HG03095 (cell line): ENCODE measurements around the gene DPM2.

Experiments used
- ATAC-seq: cut with Tn5 transposase; IDR thresholded peaks from one replicate; pipeline ENCODE4 v1.9.1; 2021; ENCODE audit warnings: moderate library complexity; ENCODE audit not compliant: unreplicated experiment

The DPM2 gene

DNA sequence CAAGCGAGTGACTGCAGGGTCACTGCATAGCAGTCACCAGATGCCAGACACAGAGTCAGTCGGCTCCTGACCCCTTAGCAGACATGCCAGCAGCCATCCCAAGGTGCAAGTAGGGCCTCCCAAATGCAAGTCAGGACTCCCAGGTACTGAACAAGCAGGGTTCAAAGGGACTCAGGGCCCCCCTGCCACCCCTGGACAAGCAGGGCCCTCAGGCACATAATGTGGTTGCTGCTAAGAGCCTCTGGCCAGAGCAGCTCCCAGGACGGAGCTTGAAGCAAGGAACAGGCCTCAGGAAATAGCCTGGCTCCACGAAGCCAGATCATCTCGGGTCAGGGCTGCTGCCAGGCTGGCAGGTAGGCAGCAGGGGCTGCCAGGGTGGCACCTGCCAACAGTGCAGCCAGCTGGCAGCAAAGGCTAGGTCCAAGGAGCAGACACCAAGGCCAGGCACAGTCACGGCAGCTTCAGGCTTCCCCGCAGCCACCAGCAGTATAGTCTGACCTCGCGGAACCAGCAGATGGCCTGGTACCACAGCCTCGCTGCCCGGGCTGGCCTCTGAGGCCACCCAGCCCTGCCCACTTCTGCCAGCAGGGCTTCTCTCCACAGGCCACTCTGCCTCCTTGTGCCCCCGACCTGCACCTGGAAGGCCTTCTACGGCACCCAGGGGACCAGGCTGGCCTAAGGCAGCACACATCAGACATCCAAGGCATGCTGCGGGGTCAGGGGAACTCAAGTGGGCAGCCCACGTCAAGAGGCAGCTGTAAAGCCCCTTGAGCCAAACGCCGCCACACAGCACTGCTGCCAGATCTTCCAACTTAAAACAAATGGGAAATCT lies 35.7 kb upstream of the DPM2 start:
- no peak for ATAC-seq

DNA sequence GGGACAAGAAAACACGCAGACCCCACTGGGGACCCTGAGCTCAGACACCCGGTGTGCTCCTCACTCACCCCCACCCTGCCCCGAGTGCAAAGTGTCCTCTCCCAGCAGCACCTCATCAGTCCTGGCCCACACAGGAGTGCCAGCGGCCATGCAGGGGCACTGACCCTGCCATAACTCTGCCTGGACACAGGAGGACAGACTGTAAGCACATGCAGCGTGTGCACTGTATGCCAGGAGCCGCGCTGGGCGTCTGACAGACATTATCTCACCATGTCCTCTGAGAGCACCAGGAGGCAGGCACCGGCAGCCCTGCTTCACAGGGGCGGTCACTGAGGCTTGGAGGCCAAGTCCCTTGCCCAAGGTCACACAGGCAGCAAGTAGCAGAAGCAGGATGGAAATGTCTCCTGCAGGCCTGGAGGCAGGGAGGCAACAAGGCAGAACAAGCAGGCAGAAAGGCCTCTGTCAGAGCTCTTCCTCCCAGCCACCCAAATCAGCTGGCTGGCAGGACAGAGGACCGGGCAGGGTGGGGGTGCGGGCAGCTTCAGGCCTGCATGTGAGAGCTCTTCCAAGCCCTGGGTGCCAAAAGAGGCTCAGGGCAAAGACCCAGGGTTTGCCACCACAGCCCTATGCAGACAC lies 34.7 kb upstream of the DPM2 start:
- ATAC-seq, result no peak

DNA sequence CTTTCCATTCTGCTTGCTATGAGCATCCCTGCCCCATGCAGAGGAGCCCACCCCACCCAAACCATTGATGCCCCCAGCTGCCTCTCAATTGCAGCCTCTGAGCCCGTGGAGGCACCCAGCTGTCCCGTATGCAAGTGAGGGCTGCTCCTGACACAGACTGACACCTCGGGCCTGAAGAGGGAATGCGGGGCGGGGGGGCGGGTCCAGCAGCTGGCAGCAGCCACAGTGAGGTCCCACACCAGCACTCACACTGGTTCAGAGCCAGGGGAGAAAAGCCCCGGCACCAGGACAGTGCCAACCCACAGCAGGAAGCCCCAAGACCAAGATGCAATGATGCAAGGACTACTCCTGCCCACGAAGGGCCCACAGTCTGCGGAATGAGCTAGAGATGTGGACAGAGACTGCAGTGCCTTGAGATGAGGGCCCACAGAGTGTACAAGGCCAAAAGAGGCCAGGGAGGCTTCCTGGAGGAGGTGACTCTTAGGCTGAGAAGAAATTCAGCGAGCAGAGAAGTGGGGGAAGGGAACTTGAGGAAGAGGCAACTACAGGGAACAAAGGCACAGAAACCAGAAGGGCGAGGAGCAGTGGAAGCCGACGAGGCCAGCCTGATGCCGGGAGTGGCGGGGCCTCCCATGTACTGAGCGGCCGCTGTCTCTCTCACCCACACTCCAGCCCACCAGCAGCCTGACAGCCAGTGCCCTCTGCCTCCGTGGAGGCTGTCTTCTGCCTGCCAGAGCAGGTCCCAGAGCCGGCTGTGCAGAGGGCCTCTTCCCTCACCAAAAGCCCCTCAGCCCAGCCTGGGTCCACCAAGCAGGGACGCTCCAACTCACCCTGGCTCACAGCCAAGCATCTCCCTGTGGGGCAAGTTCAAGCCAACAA lies 33.9 kb upstream of the DPM2 start:
- ATAC-seq, result no peak

DNA sequence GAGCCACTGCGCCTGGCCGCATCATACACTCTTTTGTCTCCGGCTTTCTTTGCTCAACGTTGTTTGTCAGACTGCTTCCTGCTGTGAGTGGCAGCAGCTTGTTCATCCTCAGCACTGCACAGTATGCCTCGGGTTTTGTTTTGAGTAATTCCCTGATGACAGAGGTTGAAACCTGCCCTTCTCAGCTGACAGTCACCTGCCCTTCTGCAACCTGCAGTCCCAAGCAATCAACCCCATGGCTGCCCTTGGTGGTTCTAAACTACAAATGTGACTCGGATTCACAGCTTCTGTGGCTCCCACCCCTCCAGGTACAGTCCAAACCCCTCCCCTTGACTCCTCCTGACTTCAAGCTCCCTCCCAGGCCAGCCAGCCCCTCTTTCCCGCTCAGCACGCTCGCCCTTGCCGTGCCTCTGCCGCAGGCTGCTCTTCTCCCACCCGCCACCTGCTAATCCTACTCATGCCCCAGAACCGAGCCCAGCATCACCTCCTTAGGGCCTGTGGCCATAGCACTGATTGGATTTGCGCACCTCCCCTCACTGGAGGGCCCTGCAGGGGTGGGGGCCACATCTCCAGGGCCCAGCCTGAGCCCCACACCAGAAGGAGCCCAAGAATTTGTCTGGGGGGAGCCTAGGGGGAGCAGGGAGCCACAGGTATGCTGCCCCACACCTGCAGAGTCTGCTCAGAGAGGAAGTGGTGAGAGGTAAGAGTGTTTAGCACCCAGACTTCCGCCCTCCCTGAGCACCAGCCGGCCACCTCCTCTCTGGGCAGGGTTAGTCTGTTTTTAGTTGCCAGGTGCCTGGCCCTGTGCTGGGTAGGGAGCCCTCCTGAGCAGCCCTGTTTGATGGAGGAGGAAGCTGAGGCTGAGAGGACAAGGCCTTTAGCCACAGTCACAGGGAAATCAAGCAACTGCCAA lies 33.0 kb upstream of the DPM2 start:
- ATAC-seq, result peak; percentile 76

DNA sequence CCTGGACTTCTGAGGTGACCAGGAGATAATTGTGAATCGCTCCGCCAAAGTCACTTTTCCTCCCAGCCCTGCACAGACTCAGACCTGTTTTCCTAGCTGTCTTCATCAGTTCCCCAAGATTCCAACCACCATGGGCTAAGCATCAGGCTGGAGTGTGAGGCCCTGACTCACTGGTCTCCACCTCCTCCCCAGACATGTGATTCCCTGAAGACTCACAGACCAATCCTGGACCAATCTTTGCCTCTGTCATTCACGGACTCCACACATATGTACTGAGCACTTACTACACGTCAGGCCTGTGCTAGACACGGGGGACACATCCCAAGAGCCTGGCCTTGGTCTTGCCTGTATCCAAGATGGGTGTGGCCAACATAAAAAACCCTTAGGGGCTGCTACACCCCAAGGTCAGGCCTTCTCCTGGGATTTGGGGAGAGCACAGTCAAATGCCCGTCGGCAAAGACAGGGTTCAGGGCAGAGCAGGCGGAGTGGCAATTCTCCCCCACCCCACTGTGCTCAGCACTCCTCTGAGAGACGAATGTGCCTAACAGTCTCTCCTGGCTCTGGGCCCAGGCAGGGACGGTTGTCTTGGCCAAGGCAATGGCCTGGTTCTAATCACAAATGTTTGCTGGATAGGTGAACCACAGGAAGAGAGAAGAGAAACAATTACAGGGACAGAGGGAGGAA lies 31.2 kb upstream of the DPM2 start:
- no peak for ATAC-seq

DNA sequence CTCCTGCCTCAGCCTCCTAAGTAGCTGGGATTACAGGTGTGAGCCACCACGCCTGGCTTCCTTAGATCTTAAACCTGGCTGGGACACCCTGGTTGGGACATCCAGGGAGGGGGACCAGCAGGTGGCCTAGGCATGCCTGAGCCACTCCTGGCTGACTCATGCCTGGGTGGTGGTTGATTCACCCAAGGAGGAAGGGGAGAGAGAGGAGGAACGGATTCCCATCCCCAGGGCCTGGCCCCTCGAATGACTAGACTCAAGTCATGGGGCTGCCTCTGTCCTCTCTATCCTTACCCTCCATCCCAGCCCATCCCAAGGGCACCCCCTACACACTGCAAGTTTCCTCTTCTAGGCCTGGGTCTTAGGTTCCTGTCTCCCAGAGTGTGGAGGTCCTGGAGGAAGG lies 30.4 kb upstream of the DPM2 start:
- no peak for ATAC-seq

DNA sequence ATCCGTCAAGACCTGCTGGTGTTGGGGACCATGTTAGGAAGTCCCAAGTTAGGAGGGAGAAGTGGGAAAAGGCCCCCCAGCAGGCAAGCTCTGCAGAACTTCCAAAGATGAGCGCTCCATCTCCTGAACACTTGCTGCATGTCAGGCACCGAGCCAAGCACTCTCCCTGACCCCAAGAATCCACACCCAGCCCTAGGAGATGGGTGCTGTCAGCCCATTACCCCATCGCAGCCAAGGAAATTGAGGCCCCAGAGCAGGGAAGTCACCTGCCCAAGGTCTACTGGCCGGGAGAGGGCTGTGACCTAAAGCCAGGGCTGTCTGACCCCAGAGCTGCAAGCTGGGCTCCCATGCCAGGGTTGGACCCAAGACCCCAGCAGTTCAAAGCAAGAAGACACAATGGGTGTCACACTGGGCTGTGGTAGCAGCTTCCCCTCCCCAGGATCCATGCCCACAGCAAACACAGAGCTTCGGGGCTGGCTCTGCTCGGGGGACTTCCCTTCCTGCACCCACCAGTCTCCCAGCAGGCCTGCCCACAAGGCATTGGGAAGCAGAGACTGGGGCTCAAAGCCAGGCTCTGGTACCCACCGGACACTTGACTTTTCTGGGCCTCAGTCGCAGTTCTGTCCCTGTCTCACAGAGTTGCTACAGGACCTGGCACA lies 29.6 kb upstream of the DPM2 start:
- ATAC-seq, result no peak

DNA sequence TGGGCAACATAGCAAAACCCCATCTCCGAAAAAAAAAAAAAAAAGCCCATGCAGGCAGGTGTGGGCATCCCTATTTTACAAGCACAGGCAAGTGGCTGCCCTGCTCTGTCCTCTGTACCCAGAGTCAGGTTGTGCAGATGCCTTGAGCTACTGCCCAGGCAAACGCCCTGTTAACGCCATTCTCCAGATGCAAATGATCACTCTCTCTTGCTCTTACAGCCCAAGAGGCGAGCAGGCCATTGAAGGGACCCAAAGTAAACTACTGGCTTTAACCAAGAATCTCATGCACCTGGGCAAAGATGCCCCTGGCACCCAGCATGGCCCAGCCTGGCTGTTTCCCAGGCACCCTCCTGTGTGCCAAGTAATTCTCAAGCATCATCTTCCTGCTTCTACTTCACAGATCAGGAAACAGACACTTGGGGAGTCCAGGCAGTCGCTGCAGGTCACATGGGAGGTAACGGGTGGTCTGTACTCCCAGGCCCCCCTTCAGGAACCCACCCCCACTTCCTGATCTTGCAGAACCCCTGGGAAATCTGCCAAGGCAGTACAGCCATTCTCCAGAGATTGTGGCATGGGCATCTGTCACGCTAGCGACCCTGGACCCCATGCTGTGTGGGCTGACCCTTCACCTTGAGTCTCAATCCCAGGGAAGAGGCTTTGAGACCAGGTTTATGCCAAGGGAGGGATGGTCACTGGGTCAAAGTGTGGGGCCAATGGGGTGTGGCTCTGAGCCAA lies 28.9 kb upstream of the DPM2 start:
- no peak for ATAC-seq

DNA sequence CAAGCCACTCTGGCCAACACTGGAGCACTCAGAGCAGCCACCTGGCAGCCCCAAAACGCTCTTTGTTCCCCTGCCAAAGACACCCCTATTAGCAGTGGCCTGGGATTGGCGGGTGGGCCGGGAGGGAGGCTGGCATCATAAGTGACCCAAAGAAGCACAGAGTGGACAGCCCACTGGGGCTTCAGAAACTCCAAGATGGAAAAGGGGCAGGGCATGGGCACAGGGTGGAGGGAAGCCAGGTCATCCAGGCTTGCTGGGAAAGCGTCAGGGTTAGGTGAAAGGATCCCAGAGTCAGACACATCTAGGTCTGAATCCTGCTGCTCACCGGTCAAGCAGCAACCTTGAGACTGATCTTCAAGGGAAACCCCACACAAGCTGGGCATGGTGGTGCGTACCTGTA lies 28.3 kb upstream of the DPM2 start:
- no peak for ATAC-seq

DNA sequence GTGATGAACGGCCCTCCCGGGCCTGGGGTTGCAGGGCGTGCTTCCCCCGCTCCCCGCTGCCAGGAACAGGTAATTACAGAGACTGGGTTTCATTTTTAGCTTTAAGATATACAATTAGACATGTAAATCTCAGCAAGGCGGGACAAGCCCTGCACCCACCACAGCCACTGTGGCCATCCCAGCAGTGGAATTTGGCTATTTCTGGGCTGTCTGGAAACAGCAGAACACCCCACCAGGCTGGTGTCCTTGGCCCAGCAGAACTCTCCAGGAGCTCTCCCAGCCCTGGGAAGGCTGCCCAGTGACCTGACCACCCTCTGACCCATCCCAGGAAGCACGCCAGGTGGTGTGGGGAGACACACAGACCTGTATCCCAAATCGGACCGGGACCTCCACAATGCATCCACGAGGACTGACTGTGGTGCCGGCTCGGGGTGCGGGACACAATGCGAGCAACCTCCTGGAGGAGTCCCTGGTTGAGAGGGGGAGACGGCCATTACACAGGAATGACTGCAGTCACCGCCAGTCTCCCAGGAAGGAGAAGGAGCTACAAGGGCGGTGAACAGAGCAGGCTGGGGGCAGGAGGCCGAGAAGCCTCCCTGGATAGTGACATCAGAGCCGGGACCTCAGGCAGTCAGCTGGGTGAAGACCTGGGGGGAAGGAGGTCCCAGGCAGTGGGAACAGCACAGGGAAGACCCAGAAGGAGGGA lies 25.9 kb upstream of the DPM2 start:
- no peak for ATAC-seq

DNA sequence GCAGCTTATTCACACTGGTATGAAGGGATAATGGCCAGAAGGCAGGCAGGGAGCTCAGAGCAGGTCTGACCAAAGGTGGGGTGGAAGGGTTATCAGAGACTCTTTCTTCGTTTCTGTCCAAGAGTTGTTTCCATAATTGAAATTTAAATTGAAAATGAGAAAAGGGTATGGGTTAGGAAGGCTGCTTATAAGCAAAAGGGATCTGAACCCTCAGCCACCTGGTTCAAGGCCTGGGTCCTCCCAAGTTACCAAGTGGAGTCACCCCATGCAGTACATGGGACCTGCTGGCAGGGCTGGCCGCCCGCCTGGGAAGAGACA lies 25.3 kb upstream of the DPM2 start:
- no peak for ATAC-seq

DNA sequence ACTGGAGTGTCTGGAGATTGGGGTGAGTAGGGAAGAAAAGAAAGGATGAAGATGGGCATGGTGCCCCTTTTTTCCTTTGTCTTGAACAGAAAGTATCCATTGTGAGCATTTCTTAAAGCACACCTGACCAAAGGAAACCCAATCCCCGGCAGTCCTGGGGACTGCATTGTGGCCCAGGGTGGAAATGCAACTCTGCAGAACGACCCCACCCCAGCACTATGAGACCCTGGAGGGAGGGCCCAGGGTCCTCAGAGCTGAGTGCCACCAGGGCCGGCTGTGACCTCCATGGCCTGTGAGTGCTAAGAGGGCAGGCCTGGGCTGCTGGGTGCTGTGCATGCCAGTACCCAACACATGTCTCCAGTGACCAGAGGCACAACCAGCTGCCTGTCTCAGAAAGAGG lies 24.6 kb upstream of the DPM2 start:
- ATAC-seq, result no peak

DNA sequence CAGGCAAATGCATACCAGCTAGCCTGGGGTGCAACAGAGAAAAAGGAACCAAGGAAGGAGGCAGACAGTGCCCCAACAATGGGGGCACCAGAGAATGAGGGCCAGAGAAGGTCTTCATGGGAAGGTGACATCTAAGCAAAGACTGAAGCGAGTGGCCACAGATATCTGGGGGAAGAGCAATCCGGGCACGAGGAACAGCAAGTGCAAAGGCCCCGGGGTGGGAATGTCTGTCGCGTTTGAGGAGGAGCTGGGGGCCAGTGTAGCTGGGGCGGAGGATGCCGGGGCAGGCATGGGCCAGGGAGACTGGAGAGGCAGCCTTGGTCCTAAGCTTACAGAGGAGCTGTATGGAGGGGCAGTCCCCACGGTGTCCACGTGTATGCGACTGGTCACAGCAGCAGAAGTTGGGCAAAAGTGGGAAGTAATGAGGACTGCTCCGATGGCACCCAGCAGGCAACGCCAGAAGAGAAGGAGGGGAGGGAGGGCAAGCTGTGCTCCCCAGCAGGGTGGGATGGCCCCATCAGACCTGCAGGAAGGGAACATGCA lies 24.0 kb upstream of the DPM2 start:
- no peak for ATAC-seq

DNA sequence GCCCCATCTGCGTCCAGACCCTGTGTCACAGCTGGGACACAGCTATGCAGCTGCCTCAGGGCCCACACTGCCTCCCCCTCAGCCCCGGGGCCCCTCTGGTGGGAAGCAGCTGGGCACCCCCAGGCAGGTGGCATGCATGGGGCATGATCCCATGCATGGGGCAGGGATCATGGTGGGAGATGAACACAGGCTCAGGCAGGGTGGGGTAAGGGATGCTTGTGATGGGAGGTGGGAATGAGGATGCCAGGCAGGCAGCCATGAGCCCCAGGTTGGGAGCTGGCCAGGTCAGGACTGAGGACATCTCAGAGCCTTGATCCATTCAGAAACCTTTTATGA lies 23.5 kb upstream of the DPM2 start:
- ATAC-seq, result no peak

DNA sequence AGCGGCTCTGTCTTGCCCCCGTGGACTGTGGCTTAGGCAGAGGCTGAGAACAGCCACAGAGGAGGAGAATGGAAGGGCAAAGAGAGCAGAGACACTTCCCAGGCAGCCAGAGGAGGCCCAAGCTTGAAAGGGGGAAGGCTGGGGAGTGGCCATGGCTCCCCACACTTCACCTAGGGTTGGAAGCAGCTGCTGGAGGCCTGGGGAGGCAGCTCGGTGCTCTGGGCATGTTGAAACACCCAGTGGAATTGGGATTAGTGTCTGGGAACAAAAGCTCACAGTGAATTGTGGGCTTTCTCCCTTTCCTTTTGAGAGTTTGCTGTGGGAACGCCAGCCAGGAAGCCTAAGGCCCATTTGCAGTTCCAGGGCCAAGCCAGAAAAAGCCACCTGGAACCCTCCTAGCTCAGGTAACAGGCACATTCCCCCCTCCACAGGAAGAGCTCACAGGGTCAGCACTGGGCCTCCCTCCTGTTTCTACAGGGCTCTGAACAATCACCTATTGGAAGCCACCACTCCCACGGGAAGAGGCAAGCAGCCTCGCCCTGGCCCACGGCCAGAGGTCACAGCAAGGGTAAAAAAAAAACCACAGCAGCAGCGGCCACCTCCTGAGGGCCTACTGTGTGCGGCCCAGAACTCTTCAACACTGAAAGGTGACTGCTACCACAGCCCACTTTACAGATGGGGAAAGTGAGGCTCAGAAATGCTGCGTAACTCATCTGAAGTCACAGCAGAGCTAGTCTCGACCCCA lies 22.9 kb upstream of the DPM2 start:
- ATAC-seq, result no peak

DNA sequence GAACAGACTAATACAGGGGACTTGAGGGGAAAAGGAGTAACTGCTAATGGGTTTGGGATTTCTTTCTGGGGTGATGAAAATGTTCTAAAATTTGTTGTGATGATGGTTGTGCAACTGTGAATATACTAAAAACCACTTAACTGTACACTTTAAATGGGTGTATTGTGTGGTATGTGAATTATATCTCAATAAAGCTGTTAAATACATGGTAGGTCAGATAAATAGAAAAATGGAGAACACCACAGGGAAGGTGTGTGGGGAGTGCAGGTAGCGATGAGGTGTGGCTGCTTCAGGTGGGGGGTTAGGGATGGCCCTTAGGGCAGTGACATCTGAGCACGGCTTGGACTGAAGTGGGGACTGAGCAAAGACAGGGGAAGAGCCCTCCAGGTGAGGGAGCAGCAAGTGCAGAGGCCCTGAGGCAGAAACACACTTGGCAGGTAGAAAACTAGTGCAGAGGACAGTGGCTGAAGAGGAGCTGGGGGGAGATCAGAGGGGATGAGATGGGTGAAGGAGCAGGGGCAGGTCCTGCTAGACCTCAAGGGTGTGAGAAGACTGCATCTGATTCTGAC lies 22.3 kb upstream of the DPM2 start:
- no peak for ATAC-seq

DNA sequence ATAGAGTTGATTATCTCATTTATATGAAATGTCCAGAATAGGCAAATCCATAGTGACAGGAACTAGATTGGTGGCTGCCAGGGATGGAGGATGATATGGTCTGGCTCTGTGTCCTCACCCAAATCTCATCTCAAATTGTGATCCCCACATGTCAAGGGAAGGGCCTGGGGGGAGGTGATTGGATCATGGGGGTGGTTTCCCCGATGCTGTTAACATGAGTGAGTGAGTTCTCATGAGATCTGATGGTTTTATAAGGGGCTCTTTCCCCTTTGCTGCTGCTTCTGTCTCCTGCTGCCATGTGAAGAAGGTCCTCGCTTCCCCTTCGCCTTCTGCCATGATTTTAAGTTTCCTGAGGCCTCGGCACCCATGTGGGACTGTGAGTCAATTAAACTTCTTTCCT lies 21.7 kb upstream of the DPM2 start:
- ATAC-seq, result no peak
